Panc1 (cell line): ENCODE results near the gene KLF16. TPM values are rescaled to one million over a fixed set of nuclear protein-coding genes. Genes with fewer than 3 reads are reported as not detected.

ENCODE experiments used
- ATAC-seq: fragments of 200-7000 bp; cut with Tn5 transposase; 2 replicates; pipeline ENCODE4 v1.9.1; 2020; ENCODE audit warnings: mild to moderate bottlenecking, moderate library complexity
- BruUV-seq: library from RNA; stranded (reverse); fragments of 400-500 nt; replicated peaks from 2 replicates; lab custom pipeline; 2021; lab: Mats Ljungman, UMichigan
- CTCF ChIA-PET: fragments of 300-600 bp; sonication (Branson Sonifier 250); formaldehyde crosslinking; loops from one replicate; lab custom pipeline; 2022; ENCODE audit warnings: antibody characterized with exemption; lab: Charles Lee
- POLR2A ChIA-PET: fragments of 300-600 bp; sonication (Branson Sonifier 250); formaldehyde crosslinking; loops from one replicate; lab custom pipeline; 2022; ENCODE audit warnings: antibody characterized with exemption; lab: Charles Lee
- DNase-seq: peaks from one replicate; pipeline ENCODE4 v3.0.0-alpha.2; 2010; ENCODE audit warnings: low read depth, low spot score
- H3K27ac ChIP-seq: 2 replicates; pipeline ENCODE4 v1.5.1; 2011; ENCODE audit warnings: mild to moderate bottlenecking, low read length, inconsistent platforms
- H3K27me3 ChIP-seq: fragments of 200-500 bp; sonication (Bioruptor generic); 2 replicates; pipeline ENCODE4 v1.6.0; 2014; ENCODE audit warnings: low read length, inconsistent platforms; ENCODE audit not compliant: control insufficient read depth, insufficient read depth
- H3K36me3 ChIP-seq: fragments of 200-500 bp; sonication (Bioruptor generic); 2 replicates; pipeline ENCODE4 v1.5.1; 2014; ENCODE audit warnings: inconsistent platforms, mild to moderate bottlenecking, low read length, moderate library complexity; ENCODE audit not compliant: control insufficient read depth, insufficient read depth
- H3K4me1 ChIP-seq: 2 replicates; pipeline ENCODE4 v1.5.1; 2011; ENCODE audit warnings: inconsistent platforms, mild to moderate bottlenecking, low read length, moderate library complexity; ENCODE audit not compliant: control insufficient read depth, insufficient read depth
- H3K4me3 ChIP-seq, 2 experiments: 2 replicates each; pipeline ENCODE4 v1.5.1; 2011 to 2012; ENCODE audit warnings: low read depth in 2 of 2, low read length in 2 of 2, mild to moderate bottlenecking in 2 of 2, inconsistent platforms in 1 of 2, moderate library complexity in 1 of 2
- H3K9me3 ChIP-seq: fragments of 200-500 bp; sonication (Bioruptor generic); 2 replicates; pipeline ENCODE4 v1.5.1; 2014; ENCODE audit warnings: low read depth, mild to moderate bottlenecking, inconsistent platforms, low read length, moderate library complexity; ENCODE audit not compliant: control insufficient read depth, insufficient read depth
- POLR2AphosphoS5 ChIP-seq: IDR thresholded peaks from 2 replicates; pipeline ENCODE4 v1.6.1; 2012; ENCODE audit warnings: mild to moderate bottlenecking, low read depth, low read length, moderate library complexity
- SIN3A ChIP-seq: IDR thresholded peaks from 2 replicates; pipeline ENCODE4 v1.6.1; 2012; ENCODE audit warnings: low read depth, mild to moderate bottlenecking, low read length, moderate library complexity, borderline replicate concordance; ENCODE audit not compliant: insufficient read depth
- TCF7L2 ChIP-seq: IDR thresholded peaks from 2 replicates; pipeline ENCODE4 v1.6.1; 2011; ENCODE audit warnings: mild to moderate bottlenecking, low read depth, low read length, inconsistent platforms
- in situ Hi-C: cut with HindIII; loops from 2 replicates; pipeline ENCODE4 v1.10.0; 2016; ENCODE audit warnings: low sequenced_read_pairs, low pct_unique_long_range_greater_than_20kb
- intact Hi-C: fragments of 100-400 bp; cut with micrococcal nuclease; formaldehyde crosslinking; loops from one replicate; pipeline ENCODE4 v1.10.0; 2022; ENCODE audit not compliant: unreplicated experiment
- total RNA-seq: library from RNA; stranded (reverse); gene quantifications from one replicate; pipeline ENCODE4 v1.2.1, GENCODE V29; 2021; ENCODE audit not compliant: unreplicated experiment
- TF ChIP-seq, protein P1 (sequence below), 2 experiments: IDR thresholded peaks; 2 replicates each; pipeline ENCODE4 v1.6.1; 2011 to 2012; ENCODE audit warnings: low read depth in 2 of 2, control low read depth in 1 of 2, low read length in 1 of 2, mild to moderate bottlenecking in 1 of 2, moderate library complexity in 1 of 2; ENCODE audit not compliant: insufficient read depth in 1 of 2
- TF ChIP-seq, protein P2 (sequence below): fragments of 450-650 bp; IDR thresholded peaks from 2 replicates; pipeline ENCODE4 v1.5.1; 2017; ENCODE audit warnings: mild to moderate bottlenecking

The KLF16 gene
- total RNA-seq, 1 experiment from 2014 or later, result 79.3 TPM

GRCh38 chr19:1911995-1912394, 48.6 kb upstream of the KLF16 start:
- CTCF ChIA-PET, result no interaction called here
- Histone ChIP-seq H3K27me3 (no peaks in the 10 kb centered on the region), H3K4me3 (no peak overlapping the region), H3K27ac (no peak overlapping the region), H3K9me3 (no peaks in the 10 kb centered on the region), H3K36me3 (no peaks in the 10 kb centered on the region), H3K4me1 (peaks cover 6% of the 10 kb centered on the region; the same call in 1 of the 2 replicates)
- ATAC-seq (no peak), DNase-seq (no peak)
- TF ChIP-seq SIN3A (no peak), TCF7L2 (no peak), POLR2AphosphoS5 (no peak)
- TF ChIP-seq, protein P1, sequence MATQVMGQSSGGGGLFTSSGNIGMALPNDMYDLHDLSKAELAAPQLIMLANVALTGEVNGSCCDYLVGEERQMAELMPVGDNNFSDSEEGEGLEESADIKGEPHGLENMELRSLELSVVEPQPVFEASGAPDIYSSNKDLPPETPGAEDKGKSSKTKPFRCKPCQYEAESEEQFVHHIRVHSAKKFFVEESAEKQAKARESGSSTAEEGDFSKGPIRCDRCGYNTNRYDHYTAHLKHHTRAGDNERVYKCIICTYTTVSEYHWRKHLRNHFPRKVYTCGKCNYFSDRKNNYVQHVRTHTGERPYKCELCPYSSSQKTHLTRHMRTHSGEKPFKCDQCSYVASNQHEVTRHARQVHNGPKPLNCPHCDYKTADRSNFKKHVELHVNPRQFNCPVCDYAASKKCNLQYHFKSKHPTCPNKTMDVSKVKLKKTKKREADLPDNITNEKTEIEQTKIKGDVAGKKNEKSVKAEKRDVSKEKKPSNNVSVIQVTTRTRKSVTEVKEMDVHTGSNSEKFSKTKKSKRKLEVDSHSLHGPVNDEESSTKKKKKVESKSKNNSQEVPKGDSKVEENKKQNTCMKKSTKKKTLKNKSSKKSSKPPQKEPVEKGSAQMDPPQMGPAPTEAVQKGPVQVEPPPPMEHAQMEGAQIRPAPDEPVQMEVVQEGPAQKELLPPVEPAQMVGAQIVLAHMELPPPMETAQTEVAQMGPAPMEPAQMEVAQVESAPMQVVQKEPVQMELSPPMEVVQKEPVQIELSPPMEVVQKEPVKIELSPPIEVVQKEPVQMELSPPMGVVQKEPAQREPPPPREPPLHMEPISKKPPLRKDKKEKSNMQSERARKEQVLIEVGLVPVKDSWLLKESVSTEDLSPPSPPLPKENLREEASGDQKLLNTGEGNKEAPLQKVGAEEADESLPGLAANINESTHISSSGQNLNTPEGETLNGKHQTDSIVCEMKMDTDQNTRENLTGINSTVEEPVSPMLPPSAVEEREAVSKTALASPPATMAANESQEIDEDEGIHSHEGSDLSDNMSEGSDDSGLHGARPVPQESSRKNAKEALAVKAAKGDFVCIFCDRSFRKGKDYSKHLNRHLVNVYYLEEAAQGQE (IDR thresholded peaks at IDR 0.05; ENCODE audit: insufficient read depth in 1 of 2, low read depth in 2 of 2, low read length in 1 of 2), result no peak
- TF ChIP-seq, protein P2, sequence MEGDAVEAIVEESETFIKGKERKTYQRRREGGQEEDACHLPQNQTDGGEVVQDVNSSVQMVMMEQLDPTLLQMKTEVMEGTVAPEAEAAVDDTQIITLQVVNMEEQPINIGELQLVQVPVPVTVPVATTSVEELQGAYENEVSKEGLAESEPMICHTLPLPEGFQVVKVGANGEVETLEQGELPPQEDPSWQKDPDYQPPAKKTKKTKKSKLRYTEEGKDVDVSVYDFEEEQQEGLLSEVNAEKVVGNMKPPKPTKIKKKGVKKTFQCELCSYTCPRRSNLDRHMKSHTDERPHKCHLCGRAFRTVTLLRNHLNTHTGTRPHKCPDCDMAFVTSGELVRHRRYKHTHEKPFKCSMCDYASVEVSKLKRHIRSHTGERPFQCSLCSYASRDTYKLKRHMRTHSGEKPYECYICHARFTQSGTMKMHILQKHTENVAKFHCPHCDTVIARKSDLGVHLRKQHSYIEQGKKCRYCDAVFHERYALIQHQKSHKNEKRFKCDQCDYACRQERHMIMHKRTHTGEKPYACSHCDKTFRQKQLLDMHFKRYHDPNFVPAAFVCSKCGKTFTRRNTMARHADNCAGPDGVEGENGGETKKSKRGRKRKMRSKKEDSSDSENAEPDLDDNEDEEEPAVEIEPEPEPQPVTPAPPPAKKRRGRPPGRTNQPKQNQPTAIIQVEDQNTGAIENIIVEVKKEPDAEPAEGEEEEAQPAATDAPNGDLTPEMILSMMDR, result no peak
- no TSS peak for BruUV-seq
- intact Hi-C loops (no loop called here), in situ Hi-C loops (no loop called here)
- POLR2A ChIA-PET, result no interaction called here

GRCh38 chr19:1911098-1911497, 47.7 kb upstream of the KLF16 start:
- no peak for DNase-seq
- in situ Hi-C loops, result no loop called here
- no peaks in the 10 kb centered on the region for H3K27me3 ChIP-seq
- ChIA-PET CTCF (no interaction called here), POLR2A (no interaction called here)
- H3K36me3 ChIP-seq, result no peaks in the 10 kb centered on the region
- no peak overlapping the region for H3K4me3 ChIP-seq
- peaks cover 11% of the 10 kb centered on the region for H3K4me1 ChIP-seq
- no TSS peak for BruUV-seq
- H3K27ac ChIP-seq, result no peak overlapping the region
- no peaks in the 10 kb centered on the region for H3K9me3 ChIP-seq
- TF ChIP-seq, protein P1 (IDR thresholded peaks at IDR 0.05; ENCODE audit: insufficient read depth in 1 of 2, low read depth in 2 of 2, low read length in 1 of 2), result no peak
- TF ChIP-seq SIN3A, result no peak
- TF ChIP-seq, protein P2, result no peak
- no peak for TF ChIP-seq TCF7L2
- TF ChIP-seq POLR2AphosphoS5, result no peak
- ATAC-seq, result no peak
- intact Hi-C loops, result no loop called here
